ENCODE data around the gene GPC6.

DNA sequence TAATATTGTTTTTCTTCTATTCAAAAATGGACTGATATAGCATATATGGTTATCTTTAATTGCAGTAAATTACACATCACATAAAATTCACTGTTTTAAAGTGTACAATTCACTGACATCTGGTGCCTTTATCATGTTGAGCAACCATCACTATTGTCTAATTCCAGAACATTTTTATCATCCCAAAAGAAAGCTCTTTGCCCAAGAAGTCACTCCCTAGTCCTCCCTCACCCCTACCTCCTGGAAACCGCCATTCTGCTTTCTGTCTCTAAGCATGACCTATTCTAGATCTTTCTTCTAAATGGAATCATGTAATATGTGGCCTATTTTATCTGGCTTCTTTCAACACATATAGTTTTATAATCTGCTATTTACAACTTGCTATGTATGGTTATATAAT is 727.2 kb downstream of the GPC6 start:
- no peak for TF ChIP-seq POLR2A (IDR thresholded peaks at IDR 0.05)
- TF ChIP-seq, protein P1, sequence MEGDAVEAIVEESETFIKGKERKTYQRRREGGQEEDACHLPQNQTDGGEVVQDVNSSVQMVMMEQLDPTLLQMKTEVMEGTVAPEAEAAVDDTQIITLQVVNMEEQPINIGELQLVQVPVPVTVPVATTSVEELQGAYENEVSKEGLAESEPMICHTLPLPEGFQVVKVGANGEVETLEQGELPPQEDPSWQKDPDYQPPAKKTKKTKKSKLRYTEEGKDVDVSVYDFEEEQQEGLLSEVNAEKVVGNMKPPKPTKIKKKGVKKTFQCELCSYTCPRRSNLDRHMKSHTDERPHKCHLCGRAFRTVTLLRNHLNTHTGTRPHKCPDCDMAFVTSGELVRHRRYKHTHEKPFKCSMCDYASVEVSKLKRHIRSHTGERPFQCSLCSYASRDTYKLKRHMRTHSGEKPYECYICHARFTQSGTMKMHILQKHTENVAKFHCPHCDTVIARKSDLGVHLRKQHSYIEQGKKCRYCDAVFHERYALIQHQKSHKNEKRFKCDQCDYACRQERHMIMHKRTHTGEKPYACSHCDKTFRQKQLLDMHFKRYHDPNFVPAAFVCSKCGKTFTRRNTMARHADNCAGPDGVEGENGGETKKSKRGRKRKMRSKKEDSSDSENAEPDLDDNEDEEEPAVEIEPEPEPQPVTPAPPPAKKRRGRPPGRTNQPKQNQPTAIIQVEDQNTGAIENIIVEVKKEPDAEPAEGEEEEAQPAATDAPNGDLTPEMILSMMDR (IDR thresholded peaks at IDR 0.05), result no peak
